Measurements from ENCODE around the gene SORBS2.

DNA sequence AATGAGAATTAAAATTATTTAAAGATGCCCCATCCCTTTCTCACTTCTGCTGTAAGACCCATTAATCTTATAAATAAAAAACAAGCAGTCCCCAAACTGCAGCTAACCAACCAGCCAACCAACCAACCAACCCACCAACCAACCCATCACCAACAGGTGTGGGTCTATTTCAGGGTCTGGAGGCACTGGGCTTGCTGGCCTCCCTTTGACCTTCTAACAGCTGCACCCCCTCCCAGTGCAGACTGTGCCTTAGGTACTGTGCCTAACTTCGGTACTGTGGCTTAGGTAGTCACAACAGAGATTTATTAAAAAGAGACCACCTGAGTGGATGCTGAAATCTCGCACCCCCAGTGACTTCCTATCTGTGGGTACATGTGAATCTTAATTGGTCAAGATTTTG, 128.1 kb downstream of the SORBS2 start:
- TF ChIP-seq POLR2A (IDR thresholded peaks at IDR 0.05) (no peak), EP300 (IDR thresholded peaks at IDR 0.05) (no peak), POLR2AphosphoS5 (IDR thresholded peaks at IDR 0.05) (no peak)
- TF ChIP-seq, protein P1, sequence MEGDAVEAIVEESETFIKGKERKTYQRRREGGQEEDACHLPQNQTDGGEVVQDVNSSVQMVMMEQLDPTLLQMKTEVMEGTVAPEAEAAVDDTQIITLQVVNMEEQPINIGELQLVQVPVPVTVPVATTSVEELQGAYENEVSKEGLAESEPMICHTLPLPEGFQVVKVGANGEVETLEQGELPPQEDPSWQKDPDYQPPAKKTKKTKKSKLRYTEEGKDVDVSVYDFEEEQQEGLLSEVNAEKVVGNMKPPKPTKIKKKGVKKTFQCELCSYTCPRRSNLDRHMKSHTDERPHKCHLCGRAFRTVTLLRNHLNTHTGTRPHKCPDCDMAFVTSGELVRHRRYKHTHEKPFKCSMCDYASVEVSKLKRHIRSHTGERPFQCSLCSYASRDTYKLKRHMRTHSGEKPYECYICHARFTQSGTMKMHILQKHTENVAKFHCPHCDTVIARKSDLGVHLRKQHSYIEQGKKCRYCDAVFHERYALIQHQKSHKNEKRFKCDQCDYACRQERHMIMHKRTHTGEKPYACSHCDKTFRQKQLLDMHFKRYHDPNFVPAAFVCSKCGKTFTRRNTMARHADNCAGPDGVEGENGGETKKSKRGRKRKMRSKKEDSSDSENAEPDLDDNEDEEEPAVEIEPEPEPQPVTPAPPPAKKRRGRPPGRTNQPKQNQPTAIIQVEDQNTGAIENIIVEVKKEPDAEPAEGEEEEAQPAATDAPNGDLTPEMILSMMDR (IDR thresholded peaks at IDR 0.05) = no peak

Measured in suprapubic skin (tissue), 4 donors.